SK-N-SH treated with all-trans-retinoic acid at 6 μM for 48 hours (cell line): ENCODE results near the gene GRM4.

Experiments used
- ATAC-seq: fragments of 200-7000 bp; cut with Tn5 transposase; 3 replicates; pipeline ENCODE4 v1.9.1; 2020; ENCODE audit warnings: mild to moderate bottlenecking, moderate library complexity
- ARNTL ChIP-seq: fragments of 450-650 bp; formaldehyde crosslinking; IDR thresholded peaks from 2 replicates; pipeline ENCODE4 v1.5.0; 2020; ENCODE audit warnings: low read depth, mild to moderate bottlenecking, moderate library complexity, borderline replicate concordance
- CSDC2 ChIP-seq: fragments of 250-450 bp; sonication (Bioruptor Pico); IDR thresholded peaks from 2 replicates; pipeline ENCODE4 v1.5.0; 2020; ENCODE audit warnings: mild to moderate bottlenecking, moderate library complexity
- CSRNP3 ChIP-seq: fragments of 250-450 bp; sonication (Bioruptor Pico); IDR thresholded peaks from 2 replicates; pipeline ENCODE4 v1.5.1; 2021; ENCODE audit warnings: mild to moderate bottlenecking, moderate library complexity
- ESRRG ChIP-seq: fragments of 250-450 bp; sonication (Bioruptor Pico); IDR thresholded peaks from 2 replicates; pipeline ENCODE4 v1.6.1; 2021; ENCODE audit warnings: mild to moderate bottlenecking
- GLIS3 ChIP-seq: fragments of 250-450 bp; sonication (Bioruptor Pico); IDR thresholded peaks from 2 replicates; pipeline ENCODE4 v1.5.0; 2020; ENCODE audit warnings: mild to moderate bottlenecking, moderate library complexity
- OSR1 ChIP-seq: fragments of 250-450 bp; sonication (Bioruptor Pico); IDR thresholded peaks from 2 replicates; pipeline ENCODE4 v1.8.0; 2022; ENCODE audit warnings: moderate library complexity, mild to moderate bottlenecking, inconsistent platforms
- PPARA ChIP-seq: fragments of 250-450 bp; sonication (Bioruptor Pico); IDR thresholded peaks from 2 replicates; pipeline ENCODE4 v1.5.0; 2020; ENCODE audit warnings: mild to moderate bottlenecking, borderline replicate concordance
- RARB ChIP-seq: fragments of 250-450 bp; sonication (Bioruptor Pico); IDR thresholded peaks from 2 replicates; pipeline ENCODE4 v1.8.0; 2021; ENCODE audit warnings: mild to moderate bottlenecking, moderate library complexity
- SNAI2 ChIP-seq: fragments of 250-450 bp; sonication (Bioruptor Pico); IDR thresholded peaks from 2 replicates; pipeline ENCODE4 v1.5.0; 2020; ENCODE audit warnings: mild to moderate bottlenecking, moderate library complexity
- TCF4 ChIP-seq: fragments of 250-450 bp; sonication (Bioruptor Pico); IDR thresholded peaks from 2 replicates; pipeline ENCODE4 v1.8.0; 2021; ENCODE audit warnings: mild to moderate bottlenecking, moderate library complexity, borderline replicate concordance
- TOX ChIP-seq: fragments of 250-450 bp; sonication (Bioruptor Pico); IDR thresholded peaks from 2 replicates; pipeline ENCODE4 v1.8.0; 2021; ENCODE audit warnings: mild to moderate bottlenecking, moderate library complexity, borderline replicate concordance
- ZC3H10 ChIP-seq: fragments of 250-450 bp; sonication (Bioruptor Pico); IDR thresholded peaks from 2 replicates; pipeline ENCODE4 v1.5.1; 2021; ENCODE audit warnings: mild to moderate bottlenecking, moderate library complexity
- ZFP3 ChIP-seq: fragments of 250-450 bp; sonication (Bioruptor Pico); IDR thresholded peaks from 2 replicates; pipeline ENCODE4 v1.5.0; 2020; ENCODE audit warnings: mild to moderate bottlenecking, moderate library complexity
- ZFP30 ChIP-seq: fragments of 450-650 bp; formaldehyde crosslinking; IDR thresholded peaks from 2 replicates; pipeline ENCODE4 v1.5.0; 2022; ENCODE audit warnings: mild to moderate bottlenecking, moderate library complexity
- ZNF565 ChIP-seq: fragments of 450-650 bp; formaldehyde crosslinking; conservative IDR thresholded peaks from 2 replicates; pipeline ENCODE4 v1.5.0; 2020; ENCODE audit warnings: low read depth, mild to moderate bottlenecking, moderate library complexity
- ZNF70 ChIP-seq: fragments of 450-650 bp; formaldehyde crosslinking; IDR thresholded peaks from 2 replicates; pipeline ENCODE4 v1.5.0; 2020; ENCODE audit warnings: mild to moderate bottlenecking, moderate library complexity
- ZNF8 ChIP-seq: fragments of 450-650 bp; formaldehyde crosslinking; IDR thresholded peaks from 2 replicates; pipeline ENCODE4 v1.5.0; 2020; ENCODE audit warnings: mild to moderate bottlenecking, moderate library complexity
- TF ChIP-seq, protein P1 (sequence below): fragments of 250-450 bp; sonication (Bioruptor Pico); IDR thresholded peaks from 2 replicates; pipeline ENCODE4 v1.5.1; 2020; ENCODE audit warnings: low read depth, mild to moderate bottlenecking, moderate library complexity
- TF ChIP-seq, protein P2 (sequence below): fragments of 250-450 bp; sonication (Bioruptor Pico); IDR thresholded peaks from 2 replicates; pipeline ENCODE4 v1.5.0; 2020; ENCODE audit warnings: mild to moderate bottlenecking, moderate library complexity
- TF ChIP-seq, protein P3 (sequence below): fragments of 250-450 bp; sonication (Bioruptor Pico); IDR thresholded peaks from 2 replicates; pipeline ENCODE4 v1.8.0; 2021; ENCODE audit warnings: low read depth, mild to moderate bottlenecking, moderate library complexity, borderline replicate concordance

The GRM4 gene

GRCh38 chr6:34029489-34030280 is 116.2 kb downstream of the GRM4 start:
- no peak for ATAC-seq
- no peak for TF ChIP-seq TCF4
- TF ChIP-seq CSRNP3 (CRISPR knock-in tag), result no peak
- no peak for TF ChIP-seq ZFP3 (CRISPR knock-in tag)
- TF ChIP-seq OSR1 (CRISPR knock-in tag), result no peak
- no peak for TF ChIP-seq ZNF70 (CRISPR knock-in tag)

GRCh38 chr6:34028691-34029360 is 117.1 kb downstream of the GRM4 start:
- ATAC-seq, result no peak
- no peak for TF ChIP-seq TOX (CRISPR knock-in tag)
- no peak for TF ChIP-seq ZFP30 (CRISPR knock-in tag)
- TF ChIP-seq ZNF565 (CRISPR knock-in tag), result no peak
- TF ChIP-seq CSDC2 (CRISPR knock-in tag), result no peak
- TF ChIP-seq, protein P1, sequence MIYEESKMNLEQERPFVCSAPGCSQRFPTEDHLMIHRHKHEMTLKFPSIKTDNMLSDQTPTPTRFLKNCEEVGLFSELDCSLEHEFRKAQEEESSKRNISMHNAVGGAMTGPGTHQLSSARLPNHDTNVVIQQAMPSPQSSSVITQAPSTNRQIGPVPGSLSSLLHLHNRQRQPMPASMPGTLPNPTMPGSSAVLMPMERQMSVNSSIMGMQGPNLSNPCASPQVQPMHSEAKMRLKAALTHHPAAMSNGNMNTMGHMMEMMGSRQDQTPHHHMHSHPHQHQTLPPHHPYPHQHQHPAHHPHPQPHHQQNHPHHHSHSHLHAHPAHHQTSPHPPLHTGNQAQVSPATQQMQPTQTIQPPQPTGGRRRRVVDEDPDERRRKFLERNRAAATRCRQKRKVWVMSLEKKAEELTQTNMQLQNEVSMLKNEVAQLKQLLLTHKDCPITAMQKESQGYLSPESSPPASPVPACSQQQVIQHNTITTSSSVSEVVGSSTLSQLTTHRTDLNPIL (CRISPR knock-in tag), result no peak
- TF ChIP-seq, all 23 proteins: peak for 0

GRCh38 chr6:34027939-34028441 is 117.9 kb downstream of the GRM4 start:
- TF ChIP-seq SNAI2 (no peak), ZNF8 (CRISPR knock-in tag) (no peak), ARNTL (CRISPR knock-in tag) (no peak), ZNF70 (CRISPR knock-in tag) (no peak), PPARA (no peak), RARB (CRISPR knock-in tag) (no peak), GLIS3 (no peak), ZC3H10 (CRISPR knock-in tag) (no peak), ZNF565 (CRISPR knock-in tag) (no peak), ESRRG (no peak), ZFP3 (CRISPR knock-in tag) (no peak), ZFP30 (CRISPR knock-in tag) (no peak), TCF4 (no peak), CSRNP3 (CRISPR knock-in tag) (no peak), CSDC2 (CRISPR knock-in tag) (no peak)
- TF ChIP-seq, protein P2, sequence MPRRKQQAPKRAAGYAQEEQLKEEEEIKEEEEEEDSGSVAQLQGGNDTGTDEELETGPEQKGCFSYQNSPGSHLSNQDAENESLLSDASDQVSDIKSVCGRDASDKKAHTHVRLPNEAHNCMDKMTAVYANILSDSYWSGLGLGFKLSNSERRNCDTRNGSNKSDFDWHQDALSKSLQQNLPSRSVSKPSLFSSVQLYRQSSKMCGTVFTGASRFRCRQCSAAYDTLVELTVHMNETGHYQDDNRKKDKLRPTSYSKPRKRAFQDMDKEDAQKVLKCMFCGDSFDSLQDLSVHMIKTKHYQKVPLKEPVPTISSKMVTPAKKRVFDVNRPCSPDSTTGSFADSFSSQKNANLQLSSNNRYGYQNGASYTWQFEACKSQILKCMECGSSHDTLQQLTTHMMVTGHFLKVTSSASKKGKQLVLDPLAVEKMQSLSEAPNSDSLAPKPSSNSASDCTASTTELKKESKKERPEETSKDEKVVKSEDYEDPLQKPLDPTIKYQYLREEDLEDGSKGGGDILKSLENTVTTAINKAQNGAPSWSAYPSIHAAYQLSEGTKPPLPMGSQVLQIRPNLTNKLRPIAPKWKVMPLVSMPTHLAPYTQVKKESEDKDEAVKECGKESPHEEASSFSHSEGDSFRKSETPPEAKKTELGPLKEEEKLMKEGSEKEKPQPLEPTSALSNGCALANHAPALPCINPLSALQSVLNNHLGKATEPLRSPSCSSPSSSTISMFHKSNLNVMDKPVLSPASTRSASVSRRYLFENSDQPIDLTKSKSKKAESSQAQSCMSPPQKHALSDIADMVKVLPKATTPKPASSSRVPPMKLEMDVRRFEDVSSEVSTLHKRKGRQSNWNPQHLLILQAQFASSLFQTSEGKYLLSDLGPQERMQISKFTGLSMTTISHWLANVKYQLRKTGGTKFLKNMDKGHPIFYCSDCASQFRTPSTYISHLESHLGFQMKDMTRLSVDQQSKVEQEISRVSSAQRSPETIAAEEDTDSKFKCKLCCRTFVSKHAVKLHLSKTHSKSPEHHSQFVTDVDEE, result no peak
- TF ChIP-seq, protein P1 (CRISPR knock-in tag), result no peak
- TF ChIP-seq, protein P3, sequence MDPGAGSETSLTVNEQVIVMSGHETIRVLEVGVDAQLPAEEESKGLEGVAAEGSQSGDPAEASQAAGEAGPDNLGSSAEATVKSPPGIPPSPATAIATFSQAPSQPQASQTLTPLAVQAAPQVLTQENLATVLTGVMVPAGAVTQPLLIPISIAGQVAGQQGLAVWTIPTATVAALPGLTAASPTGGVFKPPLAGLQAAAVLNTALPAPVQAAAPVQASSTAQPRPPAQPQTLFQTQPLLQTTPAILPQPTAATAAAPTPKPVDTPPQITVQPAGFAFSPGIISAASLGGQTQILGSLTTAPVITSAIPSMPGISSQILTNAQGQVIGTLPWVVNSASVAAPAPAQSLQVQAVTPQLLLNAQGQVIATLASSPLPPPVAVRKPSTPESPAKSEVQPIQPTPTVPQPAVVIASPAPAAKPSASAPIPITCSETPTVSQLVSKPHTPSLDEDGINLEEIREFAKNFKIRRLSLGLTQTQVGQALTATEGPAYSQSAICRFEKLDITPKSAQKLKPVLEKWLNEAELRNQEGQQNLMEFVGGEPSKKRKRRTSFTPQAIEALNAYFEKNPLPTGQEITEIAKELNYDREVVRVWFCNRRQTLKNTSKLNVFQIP (CRISPR knock-in tag), result no peak
- no peak for ATAC-seq
